Peyer's patch (tissue), 4 donors: ENCODE measurements around the gene THRB. TPM values are rescaled to one million over a fixed set of nuclear protein-coding genes. Genes with fewer than 3 reads are reported as not detected.

ENCODE experiments used
- DNase-seq, 3 donors: peaks; one replicate each; pipeline ENCODE4 v3.0.0-alpha.2; 2017 to 2019
- H3K27ac ChIP-seq, 4 donors: fragments of 200-600 bp; sonication (generic); one replicate each; pipeline ENCODE4 v1.5.1; 2016 to 2019
- H3K27me3 ChIP-seq, 2 donors: fragments of 200-600 bp; sonication (generic); one replicate each; pipeline ENCODE4 v1.5.1; 2019
- H3K36me3 ChIP-seq, 3 donors: fragments of 200-600 bp; sonication (generic); one replicate each; pipeline ENCODE4 v1.5.1; 2016 to 2019
- H3K4me1 ChIP-seq, 4 donors: fragments of 200-600 bp; sonication (generic); one replicate each; pipeline ENCODE4 v1.5.1; 2016 to 2019
- H3K4me3 ChIP-seq, 4 donors: fragments of 200-600 bp; sonication (generic); 1 replicate in 3 of 4; 2 replicates in 1 of 4; pipeline ENCODE4 v1.5.1; 2016 to 2019; ENCODE audit warnings: mild to moderate bottlenecking in 1 of 4
- H3K9me3 ChIP-seq, 4 donors: fragments of 200-600 bp; sonication (generic); one replicate each; pipeline ENCODE4 v1.5.1; 2016 to 2019; ENCODE audit warnings: mild to moderate bottlenecking in 1 of 4
- CTCF ChIP-seq, 6 experiments: fragments of 450-650 bp in 4 of 6; fragments of 200-600 bp in 2 of 6; sonication (generic) in 1 of 6; IDR thresholded peaks; one replicate each; pipeline ENCODE4 v1.5.1; 2017 to 2019; ENCODE audit warnings: antibody characterized with exemption in 6 of 6, mild to moderate bottlenecking in 3 of 6, moderate library complexity in 1 of 6
- POLR2A ChIP-seq, 2 donors: fragments of 450-650 bp; IDR thresholded peaks; one replicate each; pipeline ENCODE4 v1.5.1; 2017; ENCODE audit warnings: antibody characterized with exemption in 2 of 2, mild to moderate bottlenecking in 2 of 2, moderate library complexity in 2 of 2
- small RNA-seq, 2 donors: library from RNA; depleted of rRNA; stranded (forward); fragments of <200 nt; gene quantifications; one replicate each; pipeline ENCODE3, GENCODE V24; 2016
- total RNA-seq, 4 donors: library from RNA; depleted of rRNA; stranded (reverse); fragments of >200 nt; gene quantifications; one replicate each; pipeline ENCODE4 v1.1.0, GENCODE V29; 2016

THRB gene
- total RNA-seq, 4 donors from 2014 or later, result 2.6 to 13.2 (median 8.4) TPM

DNA sequence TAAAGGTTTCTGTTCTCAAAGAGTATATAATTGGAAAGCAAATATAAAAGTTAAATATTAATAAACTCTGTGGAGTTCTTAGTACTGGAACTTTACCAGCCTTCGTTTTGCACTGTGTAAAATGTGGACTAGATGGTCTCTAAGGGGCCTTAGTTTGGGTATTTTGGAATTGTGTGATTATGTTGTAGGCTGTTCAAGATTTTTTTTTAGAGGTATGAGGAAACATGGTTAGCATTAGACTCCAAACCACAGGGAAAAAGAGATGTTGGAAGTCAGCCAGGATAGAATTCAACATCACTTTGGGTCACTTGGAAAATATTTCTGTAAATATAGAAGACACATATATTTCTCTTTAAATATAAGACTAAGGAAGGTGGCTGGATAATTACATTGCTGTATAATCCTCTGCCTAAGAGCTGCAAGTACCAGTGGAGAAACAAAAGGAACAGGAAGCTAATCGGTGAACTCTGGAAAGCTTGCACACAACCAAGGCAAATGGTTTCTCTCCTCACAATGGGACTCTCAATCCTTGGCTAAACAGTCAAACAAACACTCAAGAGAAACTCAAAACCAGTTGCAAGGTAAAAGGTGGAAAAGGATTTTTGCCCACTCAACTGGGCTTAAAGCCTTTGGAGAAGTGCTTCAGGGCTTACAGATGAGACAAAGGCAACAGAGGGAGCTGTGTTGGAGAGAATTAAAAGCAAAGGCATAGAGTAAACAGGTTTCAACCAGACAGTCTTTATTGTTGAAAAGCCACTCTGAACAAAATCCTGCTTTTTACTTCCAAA lies 407.8 kb downstream of the THRB start:
- Histone ChIP-seq H3K27me3 (no peaks in the 10 kb centered on the region), H3K4me1 (no peaks in the 10 kb centered on the region), H3K4me3 (no peak overlapping the region), H3K9me3 (no peaks in the 10 kb centered on the region), H3K27ac (no peak overlapping the region), H3K36me3 (no peaks in the 10 kb centered on the region)
- no peak for DNase-seq
- TF ChIP-seq POLR2A (IDR thresholded peaks at IDR 0.05) (no peak), CTCF (IDR thresholded peaks at IDR 0.05) (no peak)

- Histone ChIP-seq H3K9me3 (no peaks in the 10 kb centered on the region), H3K36me3 (no peaks in the 10 kb centered on the region), H3K4me1 (no peaks in the 10 kb centered on the region), H3K27me3 (no peaks in the 10 kb centered on the region), H3K4me3 (no peak overlapping the region), H3K27ac (no peak overlapping the region)
- no peak for DNase-seq
- no peak for TF ChIP-seq POLR2A (IDR thresholded peaks at IDR 0.05)
- no peak for TF ChIP-seq CTCF (IDR thresholded peaks at IDR 0.05)
Measured at GRCh38 chr3:24086206-24086605, 408.4 kb downstream of the THRB start.

GRCh38 chr3:24072193-24072592 lies 422.5 kb downstream of the THRB start:
- Histone ChIP-seq H3K27ac (no peak overlapping the region), H3K27me3 (no peaks in the 10 kb centered on the region), H3K4me1 (no peaks in the 10 kb centered on the region), H3K9me3 (no peaks in the 10 kb centered on the region), H3K4me3 (no peak overlapping the region), H3K36me3 (no peaks in the 10 kb centered on the region)
- no peak for TF ChIP-seq CTCF (IDR thresholded peaks at IDR 0.05)
- no peak for TF ChIP-seq POLR2A (IDR thresholded peaks at IDR 0.05)
- DNase-seq, result no peak

DNA sequence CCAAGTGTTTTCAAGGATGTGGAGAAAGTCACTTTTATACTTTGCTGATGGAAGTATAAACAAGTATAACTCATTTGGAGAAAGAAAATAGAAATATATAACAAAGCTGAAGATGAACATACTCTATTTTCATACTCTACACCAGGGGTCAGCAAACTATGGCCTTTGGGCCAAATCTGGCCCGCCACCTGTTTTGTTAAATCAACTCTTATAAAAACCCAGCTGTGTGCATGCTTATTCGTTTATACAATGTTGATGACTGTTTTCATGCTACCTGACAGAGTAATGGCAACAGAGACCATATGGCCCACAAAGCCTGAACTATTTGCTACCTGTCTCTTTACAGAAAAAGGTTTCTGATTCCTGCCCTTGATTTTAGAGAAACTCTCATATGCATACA lies 425.6 kb downstream of the THRB start:
- no peak for DNase-seq
- Histone ChIP-seq H3K4me1 (no peaks in the 10 kb centered on the region), H3K4me3 (no peak overlapping the region), H3K27me3 (no peaks in the 10 kb centered on the region), H3K27ac (no peak overlapping the region), H3K9me3 (no peaks in the 10 kb centered on the region), H3K36me3 (no peaks in the 10 kb centered on the region)
- peak in 1 of 6 experiments; percentile 23 for TF ChIP-seq CTCF (IDR thresholded peaks at IDR 0.05)
- TF ChIP-seq POLR2A (IDR thresholded peaks at IDR 0.05), result no peak

DNA sequence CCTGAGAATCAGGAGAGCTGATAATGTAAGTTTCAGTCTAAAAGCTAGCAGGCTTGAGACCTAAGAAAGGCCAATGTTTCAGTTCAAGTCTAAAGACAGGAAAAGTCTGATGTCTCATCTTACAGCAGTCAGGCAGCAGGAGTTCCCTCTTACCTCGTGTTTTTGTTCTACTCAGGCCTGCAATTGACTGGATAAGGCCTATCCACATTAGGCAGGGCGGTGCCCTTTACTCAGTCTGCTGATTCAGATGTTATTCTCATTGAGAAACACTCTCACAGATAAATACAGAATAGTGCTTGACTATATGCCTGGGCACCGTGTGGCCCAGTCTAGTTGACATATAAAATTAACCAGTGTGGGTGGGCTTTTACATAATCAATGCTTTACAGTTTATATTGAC lies 427.2 kb downstream of the THRB start:
- Histone ChIP-seq H3K27me3 (no peaks in the 10 kb centered on the region), H3K27ac (no peak overlapping the region), H3K4me3 (no peak overlapping the region), H3K4me1 (no peaks in the 10 kb centered on the region), H3K9me3 (no peaks in the 10 kb centered on the region), H3K36me3 (no peaks in the 10 kb centered on the region)
- DNase-seq, result no peak
- no peak for TF ChIP-seq POLR2A (IDR thresholded peaks at IDR 0.05)
- TF ChIP-seq CTCF (IDR thresholded peaks at IDR 0.05), result no peak

Small RNA genes lying within 50 kb of the gene (small RNA-seq; reads per million reads assigned to genes)
- gene MIR4792, result 0 to 0.06 reads per million in 2 donors
